Suprapubic skin (tissue), 4 donors: Measurements from ENCODE around the gene ZNF385A. TPM values are rescaled to one million over a fixed set of nuclear protein-coding genes. Genes with fewer than 3 reads are reported as not detected.

Experiments
- DNase-seq, 2 donors: peaks; one replicate each; pipeline ENCODE4 v3.0.0-alpha.2; 2019; ENCODE audit warnings: low spot score in 2 of 2
- H3K27ac ChIP-seq: fragments of 200-600 bp; sonication (generic); one replicate; pipeline ENCODE4 v1.5.1; 2019
- H3K27me3 ChIP-seq: fragments of 200-600 bp; sonication (generic); one replicate; pipeline ENCODE4 v1.5.1; 2019
- H3K36me3 ChIP-seq: fragments of 200-600 bp; sonication (generic); one replicate; pipeline ENCODE4 v1.5.1; 2019
- H3K4me1 ChIP-seq: fragments of 200-600 bp; sonication (generic); one replicate; pipeline ENCODE4 v1.5.1; 2019
- H3K4me3 ChIP-seq: fragments of 200-600 bp; sonication (generic); one replicate; pipeline ENCODE4 v1.5.1; 2019; ENCODE audit warnings: mild to moderate bottlenecking
- H3K9me3 ChIP-seq: fragments of 200-600 bp; sonication (generic); one replicate; pipeline ENCODE4 v1.5.1; 2019
- EP300 ChIP-seq: sonication (generic); formaldehyde crosslinking; IDR thresholded peaks from one replicate; pipeline ENCODE4 v1.6.1; 2017; ENCODE audit warnings: antibody characterized with exemption
- POLR2A ChIP-seq, 2 donors: fragments of 450-650 bp; IDR thresholded peaks; one replicate each; pipeline ENCODE4 v1.6.1; 2017; ENCODE audit warnings: antibody characterized with exemption in 2 of 2, mild to moderate bottlenecking in 2 of 2, moderate library complexity in 2 of 2
- POLR2AphosphoS5 ChIP-seq, 3 donors: sonication (generic); formaldehyde crosslinking; IDR thresholded peaks; one replicate each; pipeline ENCODE4 v1.6.1; 2017; ENCODE audit warnings: antibody characterized with exemption in 3 of 3
- WGBS: methylation state at CpG from one replicate; pipeline ENCODE4 v1.1.5; 2018; 5-methylcytosine and 5-hydroxymethylcytosine counted together
- total RNA-seq, 4 donors: library from RNA; depleted of rRNA; stranded (reverse); fragments of >200 nt; gene quantifications; one replicate each; pipeline ENCODE4 v1.1.0, GENCODE V29; 2016
- TF ChIP-seq, protein P1 (sequence below), 2 donors: fragments of 200-600 bp in 1 of 2; fragments of 450-650 bp in 1 of 2; sonication (generic) in 1 of 2; IDR thresholded peaks; one replicate each; pipeline ENCODE4 v1.5.1; 2016 to 2019; ENCODE audit warnings: antibody characterized with exemption in 2 of 2, mild to moderate bottlenecking in 1 of 2, moderate library complexity in 1 of 2

ZNF385A gene
- total RNA-seq, 4 donors from 2014 or later, result 99.5 to 134 (median 113) TPM

DNA sequence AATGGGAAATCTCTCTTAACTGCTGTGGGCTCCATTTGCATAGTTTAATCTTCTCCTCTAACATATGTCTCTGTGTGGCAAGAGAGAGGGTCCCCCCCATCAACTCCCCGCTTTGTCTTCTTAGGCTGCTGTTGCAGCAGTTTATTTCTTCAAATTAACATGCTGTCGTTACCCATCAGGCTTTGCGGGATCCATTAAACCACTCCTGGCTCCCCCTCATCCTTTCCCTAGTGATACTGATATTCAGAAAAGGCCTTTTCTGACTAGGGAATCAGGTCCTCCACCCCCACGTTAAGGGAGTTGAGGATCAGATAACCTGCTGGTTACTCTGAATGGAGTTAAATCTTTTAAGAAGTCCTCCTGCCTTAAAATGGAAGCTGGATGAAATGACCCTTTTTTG is 35.5 kb downstream of the ZNF385A start:
- Histone ChIP-seq H3K27me3 (no peaks in the 10 kb centered on the region), H3K4me1 (peaks cover 20% of the 10 kb centered on the region), H3K27ac (no peak overlapping the region), H3K9me3 (no peaks in the 10 kb centered on the region), H3K36me3 (peaks cover 81% of the 10 kb centered on the region), H3K4me3 (no peak overlapping the region)
- TF ChIP-seq POLR2AphosphoS5 (IDR thresholded peaks at IDR 0.05) (no peak), POLR2A (IDR thresholded peaks at IDR 0.05) (no peak)
- TF ChIP-seq, protein P1, sequence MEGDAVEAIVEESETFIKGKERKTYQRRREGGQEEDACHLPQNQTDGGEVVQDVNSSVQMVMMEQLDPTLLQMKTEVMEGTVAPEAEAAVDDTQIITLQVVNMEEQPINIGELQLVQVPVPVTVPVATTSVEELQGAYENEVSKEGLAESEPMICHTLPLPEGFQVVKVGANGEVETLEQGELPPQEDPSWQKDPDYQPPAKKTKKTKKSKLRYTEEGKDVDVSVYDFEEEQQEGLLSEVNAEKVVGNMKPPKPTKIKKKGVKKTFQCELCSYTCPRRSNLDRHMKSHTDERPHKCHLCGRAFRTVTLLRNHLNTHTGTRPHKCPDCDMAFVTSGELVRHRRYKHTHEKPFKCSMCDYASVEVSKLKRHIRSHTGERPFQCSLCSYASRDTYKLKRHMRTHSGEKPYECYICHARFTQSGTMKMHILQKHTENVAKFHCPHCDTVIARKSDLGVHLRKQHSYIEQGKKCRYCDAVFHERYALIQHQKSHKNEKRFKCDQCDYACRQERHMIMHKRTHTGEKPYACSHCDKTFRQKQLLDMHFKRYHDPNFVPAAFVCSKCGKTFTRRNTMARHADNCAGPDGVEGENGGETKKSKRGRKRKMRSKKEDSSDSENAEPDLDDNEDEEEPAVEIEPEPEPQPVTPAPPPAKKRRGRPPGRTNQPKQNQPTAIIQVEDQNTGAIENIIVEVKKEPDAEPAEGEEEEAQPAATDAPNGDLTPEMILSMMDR (IDR thresholded peaks at IDR 0.05), result no peak
- 87% methylated on average over 4 of the region's 4 CpGs for WGBS
- DNase-seq, result no peak

DNA sequence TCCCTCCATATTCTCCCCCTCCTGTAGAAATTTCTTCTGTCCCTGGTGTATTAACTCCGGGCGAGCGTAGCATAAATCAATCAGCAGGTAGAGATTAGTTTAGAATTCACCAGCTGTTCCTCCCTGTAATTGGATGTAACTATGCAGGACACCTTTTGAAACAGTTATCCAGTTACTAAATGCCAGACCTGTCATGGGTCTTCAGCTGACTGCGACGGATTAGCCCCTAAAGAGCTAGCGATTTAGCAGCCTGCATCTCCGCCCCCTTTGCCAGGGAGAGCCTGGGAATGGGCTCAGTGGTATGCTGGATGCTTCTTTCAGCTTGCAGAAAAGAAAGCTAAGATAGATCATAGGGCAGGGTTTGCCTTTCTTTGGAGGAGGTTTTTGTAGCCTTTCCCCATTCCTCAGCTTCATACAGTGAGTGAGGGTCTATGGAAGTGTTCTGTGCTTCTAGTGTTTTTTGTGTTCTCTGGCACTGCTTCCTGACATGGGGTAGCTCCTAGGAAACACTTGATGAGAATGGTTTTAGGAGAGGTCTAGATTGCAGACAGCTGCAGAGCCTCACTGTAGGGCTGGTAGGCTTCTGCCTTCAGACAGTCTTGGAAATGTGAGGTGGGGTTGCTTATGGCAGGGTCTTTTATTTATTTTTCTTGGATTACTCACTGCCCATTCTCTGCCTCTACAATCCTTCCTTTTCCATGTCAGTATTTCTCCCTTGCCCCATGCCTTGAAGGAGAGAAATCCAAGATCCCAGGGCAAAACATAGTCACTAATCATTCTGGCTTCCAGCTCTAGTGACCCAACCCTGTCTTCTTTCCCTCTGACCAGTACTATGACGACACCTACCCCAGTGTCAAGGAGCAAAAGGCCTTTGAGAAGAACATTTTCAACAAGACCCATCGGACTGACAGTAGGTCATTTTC is 42.9 kb downstream of the ZNF385A start:
- Histone ChIP-seq H3K4me3 (no peak overlapping the region), H3K36me3 (peaks cover 63% of the 10 kb centered on the region), H3K9me3 (no peaks in the 10 kb centered on the region), H3K27me3 (no peaks in the 10 kb centered on the region), H3K4me1 (peaks cover 23% of the 10 kb centered on the region), H3K27ac (no peak overlapping the region)
- no peak for DNase-seq
- 76% methylated on average over 9 of the region's 9 CpGs for WGBS
- TF ChIP-seq POLR2AphosphoS5 (IDR thresholded peaks at IDR 0.05) (no peak), POLR2A (IDR thresholded peaks at IDR 0.05) (no peak), EP300 (no peak)
- TF ChIP-seq, protein P1 (IDR thresholded peaks at IDR 0.05), result no peak

DNA sequence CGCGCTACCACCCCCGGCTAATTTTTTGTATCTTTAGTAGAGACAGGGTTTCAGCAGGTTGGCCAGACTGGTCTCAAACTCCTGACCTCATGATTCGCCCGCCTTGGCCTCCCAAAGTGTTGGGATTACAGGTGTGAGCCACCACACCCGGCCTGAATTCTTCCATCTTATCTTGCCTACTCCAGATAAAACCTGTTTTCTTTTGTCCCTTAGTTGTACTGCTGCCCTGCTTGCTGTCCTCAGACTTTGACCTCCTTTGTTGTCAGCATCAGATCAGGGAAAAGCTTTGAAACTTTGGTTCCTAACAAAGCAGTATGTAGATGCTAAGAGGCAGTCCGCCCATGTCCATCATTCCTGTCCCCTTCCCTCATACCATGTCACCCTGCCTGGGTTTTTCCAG is 43.7 kb downstream of the ZNF385A start:
- peaks cover 55% of the 10 kb centered on the region for H3K36me3 ChIP-seq
- WGBS, result 97% methylated on average over 7 of the region's 7 CpGs
- no peaks in the 10 kb centered on the region for H3K9me3 ChIP-seq

DNA sequence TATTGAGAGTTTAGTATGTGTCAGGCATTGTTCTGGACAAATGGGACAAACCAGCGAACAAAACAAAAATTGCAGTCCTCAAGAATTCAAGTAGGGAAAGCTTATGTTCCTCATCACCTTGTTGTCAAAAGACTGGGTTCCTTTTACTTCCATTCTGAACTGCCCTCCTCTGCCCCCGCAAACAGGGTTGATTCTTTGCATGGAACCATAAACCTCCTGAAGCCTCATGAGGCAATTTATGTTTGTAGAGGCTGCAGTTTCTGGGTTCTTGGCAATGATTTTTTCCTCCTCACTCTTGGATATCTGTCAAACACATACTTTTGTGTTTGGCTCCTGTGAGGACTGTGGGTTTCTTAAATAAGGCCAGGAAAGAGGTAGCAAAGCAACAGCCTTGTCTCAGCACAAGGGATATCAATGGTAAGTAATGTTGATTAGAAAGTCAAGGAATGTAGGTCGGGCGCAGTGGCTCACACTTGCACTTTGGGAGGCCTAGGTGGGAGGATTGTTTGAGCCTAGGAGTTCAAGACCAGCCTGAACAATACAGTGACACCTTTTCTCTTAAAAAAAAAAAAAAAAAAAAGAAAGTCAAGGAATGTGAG is 45.7 kb downstream of the ZNF385A start:
- TF ChIP-seq POLR2AphosphoS5 (IDR thresholded peaks at IDR 0.05), result no peak
- TF ChIP-seq, protein P1 (IDR thresholded peaks at IDR 0.05), result no peak
- TF ChIP-seq POLR2A (IDR thresholded peaks at IDR 0.05), result no peak
- TF ChIP-seq EP300, result no peak
- H3K27ac ChIP-seq, result no peak overlapping the region
- H3K27me3 ChIP-seq, result no peaks in the 10 kb centered on the region

More for the DNA sequence above, 43.7 kb downstream of the ZNF385A start:
- Histone ChIP-seq H3K27me3 (no peaks in the 10 kb centered on the region), H3K4me1 (peaks cover 26% of the 10 kb centered on the region), H3K4me3 (no peak overlapping the region), H3K27ac (no peak overlapping the region)
- DNase-seq, result no peak
- no peak for TF ChIP-seq EP300
- TF ChIP-seq POLR2AphosphoS5 (IDR thresholded peaks at IDR 0.05), result no peak
- TF ChIP-seq POLR2A (IDR thresholded peaks at IDR 0.05), result no peak

DNA sequence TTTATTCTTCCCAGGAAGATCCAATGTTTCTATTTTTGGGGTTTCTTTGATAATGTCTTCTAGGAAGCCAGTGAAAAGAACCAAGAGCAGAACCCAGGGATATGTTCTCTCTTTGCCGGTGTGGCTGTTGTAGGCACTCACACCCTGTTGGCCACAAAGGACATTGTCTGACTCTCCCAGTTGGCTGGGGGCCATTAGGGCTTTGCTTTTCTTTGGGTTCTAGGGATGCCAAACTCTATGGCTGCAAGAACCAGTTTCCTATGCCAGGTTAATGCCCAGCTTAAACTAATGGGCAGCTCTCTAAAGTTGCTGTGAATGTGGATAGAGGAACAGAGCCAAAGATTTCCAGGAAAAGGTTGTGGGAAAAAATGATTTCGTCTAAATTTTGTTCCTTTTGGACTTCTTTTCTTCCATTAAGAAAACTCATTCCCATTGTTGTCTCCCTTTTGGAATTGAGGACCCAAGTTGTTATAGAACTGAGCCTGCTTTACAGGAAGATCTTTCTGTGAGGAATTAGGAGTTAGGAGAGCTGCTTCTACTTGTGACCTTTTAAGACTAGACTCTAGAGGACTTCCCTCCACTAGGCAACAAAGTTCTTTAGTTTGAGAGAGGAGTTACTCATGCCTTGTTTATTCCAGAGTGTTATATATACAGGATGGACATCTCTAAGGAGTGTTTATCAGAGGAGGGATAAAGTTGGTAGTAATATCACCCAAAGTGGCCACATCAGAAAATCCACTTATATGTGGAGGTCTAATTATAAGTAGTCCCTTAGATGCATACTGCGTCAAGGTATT is 46.5 kb downstream of the ZNF385A start:
- TF ChIP-seq, protein P1 (IDR thresholded peaks at IDR 0.05), result no peak
- no peak for TF ChIP-seq EP300
- no peak for TF ChIP-seq POLR2AphosphoS5 (IDR thresholded peaks at IDR 0.05)
- Histone ChIP-seq H3K36me3 (peaks cover 27% of the 10 kb centered on the region), H3K4me3 (no peak overlapping the region), H3K27me3 (no peaks in the 10 kb centered on the region), H3K9me3 (no peaks in the 10 kb centered on the region), H3K4me1 (peaks cover 26% of the 10 kb centered on the region), H3K27ac (peak overlapping the region; percentile 1)
- 45% methylated on average over 3 of the region's 3 CpGs for WGBS
- no peak for DNase-seq

More for the DNA sequence above, 45.7 kb downstream of the ZNF385A start:
- 81% methylated on average over 4 of the region's 4 CpGs for WGBS
- DNase-seq, result no peak
- Histone ChIP-seq H3K36me3 (peaks cover 35% of the 10 kb centered on the region), H3K9me3 (no peaks in the 10 kb centered on the region), H3K4me1 (peaks cover 26% of the 10 kb centered on the region), H3K4me3 (no peak overlapping the region)
